PC-3 (cell line): ENCODE results near the gene GTF3C5. TPM values are rescaled to one million over a fixed set of nuclear protein-coding genes. Genes with fewer than 3 reads are reported as not detected.
"Not testable (repeated sequence)": the region's sequence is repeated elsewhere in the genome, so short reads cannot be mapped to it uniquely, and the experiment has no call there.

Source experiments
- ATAC-seq: fragments of 200-7000 bp; cut with Tn5 transposase; 2 replicates; pipeline ENCODE4 v1.9.1; 2020; ENCODE audit warnings: mild to moderate bottlenecking, moderate library complexity
- BruUV-seq: library from RNA; stranded (reverse); fragments of 400-500 nt; replicated peaks from 2 replicates; lab custom pipeline; 2021; lab: Mats Ljungman, UMichigan
- CTCF ChIA-PET: fragments of 300-600 bp; sonication (Branson Sonifier 250); formaldehyde crosslinking; loops from one replicate; lab custom pipeline; 2022; ENCODE audit warnings: antibody characterized with exemption; lab: Charles Lee
- POLR2A ChIA-PET: fragments of 300-600 bp; sonication (Branson Sonifier 250); formaldehyde crosslinking; loops from one replicate; lab custom pipeline; 2022; ENCODE audit warnings: antibody characterized with exemption; ENCODE audit not compliant: unreplicated experiment; lab: Charles Lee
- DNase-seq: peaks from one replicate; pipeline ENCODE4 v3.0.0-alpha.2; 2015
- H2AFZ ChIP-seq: fragments of 300-600 bp; sonication (generic); 2 replicates; pipeline ENCODE4 v1.6.0; 2016; ENCODE audit warnings: antibody characterized with exemption, low read length
- H3F3A ChIP-seq: fragments of 300-600 bp; sonication (generic); one replicate; pipeline ENCODE4 v1.6.0; 2017; ENCODE audit warnings: antibody characterized with exemption, low read length, control low read depth, mild to moderate bottlenecking; ENCODE audit not compliant: unreplicated experiment
- H3K27ac ChIP-seq: fragments of 300-600 bp; sonication (generic); 2 replicates; pipeline ENCODE4 v1.5.1; 2016; ENCODE audit warnings: mild to moderate bottlenecking, low read length
- H3K27me3 ChIP-seq: fragments of 300-600 bp; sonication (generic); 2 replicates; pipeline ENCODE4 v1.6.1; 2016; ENCODE audit warnings: low read length, mixed read lengths
- H3K36me3 ChIP-seq: fragments of 300-600 bp; sonication (generic); 2 replicates; pipeline ENCODE4 v1.6.1; 2016; ENCODE audit warnings: low read depth, mixed run types, low read length, mixed read lengths
- H3K4me1 ChIP-seq: fragments of 300-600 bp; sonication (generic); 2 replicates; pipeline ENCODE4 v1.5.1; 2016; ENCODE audit warnings: low read length; ENCODE audit not compliant: insufficient read depth
- H3K4me2 ChIP-seq: fragments of 300-600 bp; sonication (generic); 2 replicates; pipeline ENCODE4 v1.6.0; 2016; ENCODE audit warnings: low read length
- H3K4me3 ChIP-seq: fragments of 300-600 bp; sonication (generic); 2 replicates; pipeline ENCODE4 v1.5.1; 2016; ENCODE audit warnings: mild to moderate bottlenecking, low read length, mixed read lengths
- H3K79me2 ChIP-seq: fragments of 300-600 bp; sonication (generic); 2 replicates; pipeline ENCODE4 v1.6.1; 2017; ENCODE audit warnings: low read length, mixed read lengths
- H3K9ac ChIP-seq: fragments of 300-600 bp; sonication (generic); 2 replicates; pipeline ENCODE4 v1.6.0; 2016; ENCODE audit warnings: mild to moderate bottlenecking, low read length
- H3K9me2 ChIP-seq: fragments of 300-600 bp; sonication (generic); replicated peaks from 2 replicates; pipeline ENCODE4 v1.6.1; 2016; ENCODE audit warnings: mixed run types, low read length, mixed read lengths
- H3K9me3 ChIP-seq: fragments of 300-600 bp; sonication (generic); 2 replicates; pipeline ENCODE4 v1.6.1; 2016; ENCODE audit warnings: low read length, mixed read lengths
- H4K20me1 ChIP-seq: fragments of 300-600 bp; sonication (generic); 2 replicates; pipeline ENCODE4 v1.6.1; 2016; ENCODE audit warnings: low read length, mixed read lengths
- EZH2 ChIP-seq: fragments of 300-600 bp; sonication (generic); IDR thresholded peaks from one replicate; pipeline ENCODE4 v1.6.1; 2017; ENCODE audit warnings: antibody characterized with exemption, mild to moderate bottlenecking, low read length; ENCODE audit not compliant: unreplicated experiment
- EZH2phosphoT487 ChIP-seq: fragments of 300-600 bp; sonication (generic); IDR thresholded peaks from 2 replicates; pipeline ENCODE4 v1.6.1; 2018; ENCODE audit warnings: mild to moderate bottlenecking, antibody characterized with exemption, low read length, borderline replicate concordance
- intact Hi-C: fragments of 100-400 bp; cut with micrococcal nuclease; formaldehyde crosslinking; loops from 2 replicates; pipeline ENCODE4 v1.9.0; 2023
- total RNA-seq: library from RNA; depleted of rRNA; stranded (reverse); fragments of >200 nt; gene quantifications from 2 replicates; pipeline ENCODE4 v1.2.3, GENCODE V29; 2014
- TF ChIP-seq, protein P1 (sequence below): fragments of 300-600 bp; sonication (generic); conservative IDR thresholded peaks from 2 replicates; pipeline ENCODE4 v1.5.1; 2017; ENCODE audit warnings: antibody characterized with exemption, low read depth, mild to moderate bottlenecking, low read length

GTF3C5 gene
- total RNA-seq, 1 experiment from 2014 or later = 78.5 TPM

DNA sequence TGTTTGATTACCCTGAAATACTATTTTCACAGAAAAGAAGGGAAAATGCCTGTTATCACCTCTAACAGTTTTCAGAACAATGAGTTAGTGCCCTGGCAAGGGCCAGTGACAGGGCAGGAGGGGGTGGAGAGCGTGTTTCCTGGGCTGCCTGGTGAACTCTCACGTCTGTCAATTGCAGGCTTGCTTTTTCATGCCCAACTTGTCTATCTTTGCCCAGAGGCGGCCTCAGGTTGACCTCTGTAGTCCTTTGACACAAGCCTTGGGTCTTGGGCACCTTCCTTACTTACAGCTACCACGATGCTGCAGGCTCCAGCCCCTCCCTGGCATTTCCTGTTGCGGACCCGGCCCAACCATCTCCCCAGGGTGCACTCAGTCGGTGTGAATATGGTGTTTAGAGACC is 28.8 kb downstream of the GTF3C5 start:
- DNase-seq = no peak
- Histone ChIP-seq H3K79me2 (no peaks in the 10 kb centered on the region), H3K9me3 (no peaks in the 10 kb centered on the region), H3K9me2 (no peaks in the 10 kb centered on the region), H3K4me1 (no peaks in the 10 kb centered on the region), H3K36me3 (peaks cover 3% of the 10 kb centered on the region; the same call in 1 of the 2 replicates), H2AFZ (no peak overlapping the region), H3K27me3 (no peaks in the 10 kb centered on the region), H3K4me3 (no peak overlapping the region), H3F3A (no peaks in the 10 kb centered on the region), H3K27ac (no peak overlapping the region), H3K9ac (no peak overlapping the region), H3K4me2 (no peak overlapping the region), H4K20me1 (no peaks in the 10 kb centered on the region)
- intact Hi-C loops = no loop called here
- TF ChIP-seq EZH2phosphoT487 (no peak), EZH2 (no peak)
- TF ChIP-seq, protein P1, sequence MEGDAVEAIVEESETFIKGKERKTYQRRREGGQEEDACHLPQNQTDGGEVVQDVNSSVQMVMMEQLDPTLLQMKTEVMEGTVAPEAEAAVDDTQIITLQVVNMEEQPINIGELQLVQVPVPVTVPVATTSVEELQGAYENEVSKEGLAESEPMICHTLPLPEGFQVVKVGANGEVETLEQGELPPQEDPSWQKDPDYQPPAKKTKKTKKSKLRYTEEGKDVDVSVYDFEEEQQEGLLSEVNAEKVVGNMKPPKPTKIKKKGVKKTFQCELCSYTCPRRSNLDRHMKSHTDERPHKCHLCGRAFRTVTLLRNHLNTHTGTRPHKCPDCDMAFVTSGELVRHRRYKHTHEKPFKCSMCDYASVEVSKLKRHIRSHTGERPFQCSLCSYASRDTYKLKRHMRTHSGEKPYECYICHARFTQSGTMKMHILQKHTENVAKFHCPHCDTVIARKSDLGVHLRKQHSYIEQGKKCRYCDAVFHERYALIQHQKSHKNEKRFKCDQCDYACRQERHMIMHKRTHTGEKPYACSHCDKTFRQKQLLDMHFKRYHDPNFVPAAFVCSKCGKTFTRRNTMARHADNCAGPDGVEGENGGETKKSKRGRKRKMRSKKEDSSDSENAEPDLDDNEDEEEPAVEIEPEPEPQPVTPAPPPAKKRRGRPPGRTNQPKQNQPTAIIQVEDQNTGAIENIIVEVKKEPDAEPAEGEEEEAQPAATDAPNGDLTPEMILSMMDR = no peak
- ChIA-PET POLR2A (no interaction called here), CTCF (no interaction called here)
- no TSS peak for BruUV-seq
- no peak for ATAC-seq

DNA sequence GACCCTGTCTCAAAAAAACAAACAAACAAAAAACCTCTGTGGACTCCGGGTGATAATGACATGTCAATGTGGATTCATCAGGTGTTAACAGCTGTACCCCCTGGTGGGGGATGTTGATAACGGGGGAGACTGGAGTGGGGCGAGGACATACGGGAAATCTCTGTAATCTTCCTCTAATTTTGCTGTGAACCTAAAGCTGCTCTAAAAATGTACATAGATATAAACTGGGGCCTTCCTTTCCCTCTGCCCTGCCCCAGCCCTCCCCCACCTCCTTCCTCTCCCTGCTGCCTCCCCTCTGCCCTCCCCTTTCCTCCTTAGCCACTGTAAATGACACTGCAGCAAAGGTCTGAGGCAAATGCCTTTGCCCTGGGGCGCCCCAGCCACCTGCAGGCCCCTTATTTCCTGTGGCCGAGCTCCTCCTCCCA is 29.6 kb downstream of the GTF3C5 start:
- Histone ChIP-seq H3K4me2 (no peak overlapping the region), H3K4me3 (no peak overlapping the region), H3F3A (no peaks in the 10 kb centered on the region), H4K20me1 (no peaks in the 10 kb centered on the region), H3K79me2 (no peaks in the 10 kb centered on the region), H3K4me1 (no peaks in the 10 kb centered on the region), H3K9me3 (no peaks in the 10 kb centered on the region), H2AFZ (no peak overlapping the region), H3K27me3 (no peaks in the 10 kb centered on the region), H3K9me2 (no peaks in the 10 kb centered on the region), H3K36me3 (peaks cover 3% of the 10 kb centered on the region; the same call in 1 of the 2 replicates), H3K27ac (no peak overlapping the region), H3K9ac (no peak overlapping the region)
- CTCF ChIA-PET = no interaction called here
- DNase-seq (no peak), ATAC-seq (no peak)
- intact Hi-C loops = no loop called here
- no TSS peak for BruUV-seq
- POLR2A ChIA-PET = no interaction called here
- TF ChIP-seq EZH2 (no peak), EZH2phosphoT487 (no peak)
- TF ChIP-seq, protein P1 = no peak

DNA sequence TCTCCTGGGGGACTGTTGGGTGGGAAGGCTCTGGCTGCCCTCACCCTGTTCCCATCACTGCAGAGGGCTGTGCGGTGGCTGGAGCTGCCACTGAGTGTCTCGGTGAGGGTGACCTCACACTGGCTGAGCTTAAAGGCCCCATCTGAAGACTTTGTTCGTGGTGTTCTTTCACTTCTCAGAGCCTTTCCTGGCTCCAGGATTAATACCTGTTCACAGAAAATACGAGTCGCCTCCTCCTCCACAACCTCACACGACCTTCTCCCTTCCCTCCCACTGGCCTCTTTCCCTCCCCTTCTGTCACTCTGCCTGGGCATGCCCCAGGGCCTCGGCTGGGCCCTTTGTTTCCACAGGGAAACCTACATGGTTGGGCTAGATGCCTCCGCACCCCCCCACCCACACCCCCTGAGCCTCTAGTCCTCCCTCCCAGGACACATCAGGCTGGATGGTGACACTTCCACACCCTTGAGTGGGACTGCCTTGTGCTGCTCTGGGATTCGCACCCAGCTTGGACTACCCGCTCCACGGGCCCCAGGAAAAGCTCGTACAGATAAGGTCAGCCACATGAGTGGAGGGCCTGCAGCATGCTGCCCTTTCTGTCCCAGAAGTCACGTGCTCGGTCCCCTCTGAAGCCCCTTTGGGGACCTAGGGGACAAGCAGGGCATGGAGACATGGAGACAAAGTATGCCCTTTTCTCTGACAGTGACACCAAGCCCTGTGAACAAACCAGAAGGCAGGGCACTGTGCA is 30.4 kb downstream of the GTF3C5 start:
- H4K20me1 ChIP-seq, BruUV-seq, H3K27me3 ChIP-seq, H3K79me2 ChIP-seq, H3K9me3 ChIP-seq, H3K9me2 ChIP-seq, H3K4me1 ChIP-seq, H3K4me3 ChIP-seq, H2AFZ ChIP-seq, ATAC-seq, H3K4me2 ChIP-seq, H3F3A ChIP-seq, POLR2A ChIA-PET, H3K27ac ChIP-seq, H3K36me3 ChIP-seq, DNase-seq, intact Hi-C loops, H3K9ac ChIP-seq, CTCF ChIA-PET: not testable (repeated sequence)

DNA sequence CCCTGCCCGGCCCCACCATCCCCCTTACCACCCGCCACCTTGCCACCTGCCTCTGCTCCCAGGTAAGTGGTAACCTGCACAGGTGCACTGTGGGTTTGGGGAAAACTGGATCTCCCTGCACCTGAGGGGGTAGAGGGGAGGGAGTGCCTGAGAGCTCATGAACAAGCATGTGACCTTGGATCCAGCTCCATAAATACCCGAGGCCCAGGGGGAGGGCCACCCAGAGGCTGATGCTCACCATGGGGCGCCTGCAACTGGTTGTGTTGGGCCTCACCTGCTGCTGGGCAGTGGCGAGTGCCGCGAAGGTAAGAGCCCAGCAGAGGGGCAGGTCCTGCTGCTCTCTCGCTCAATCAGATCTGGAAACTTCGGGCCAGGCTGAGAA is 31.0 kb downstream of the GTF3C5 start, which contains the start of gene CEL:
CEL (plus strand) TSS at position 218 of the 382 bp plus-strand sequence; CDS start at position 240, 22 bp downstream.
- H2AFZ ChIP-seq, H3F3A ChIP-seq, POLR2A ChIA-PET, BruUV-seq, H3K27me3 ChIP-seq, H3K4me2 ChIP-seq, H3K4me1 ChIP-seq, H3K36me3 ChIP-seq, H3K9me2 ChIP-seq, ATAC-seq, CTCF ChIA-PET, H4K20me1 ChIP-seq, H3K79me2 ChIP-seq, DNase-seq, H3K4me3 ChIP-seq, intact Hi-C loops, H3K9me3 ChIP-seq, H3K9ac ChIP-seq, H3K27ac ChIP-seq: not testable (repeated sequence)

DNA sequence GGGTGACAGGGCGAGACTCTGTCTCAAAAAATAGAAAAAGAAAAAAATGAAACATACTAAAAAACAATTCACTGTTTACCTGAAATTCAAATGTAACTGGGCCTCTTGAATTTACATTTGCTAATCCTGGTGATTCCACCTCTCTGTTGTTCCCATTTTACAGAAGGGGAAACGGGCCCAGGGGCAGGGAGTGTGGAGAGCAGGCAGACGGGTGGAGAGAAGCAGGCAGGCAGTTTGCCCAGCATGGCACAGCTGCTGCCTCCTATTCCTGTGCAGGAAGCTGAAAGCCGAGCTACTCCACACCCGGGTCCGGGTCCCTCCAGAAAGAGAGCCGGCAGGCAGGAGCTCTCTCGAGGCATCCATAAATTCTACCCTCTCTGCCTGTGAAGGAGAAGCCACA is 31.8 kb downstream of the GTF3C5 start:
- DNase-seq, H3K9me3 ChIP-seq, H3K79me2 ChIP-seq, H3K9ac ChIP-seq, H3K36me3 ChIP-seq, H4K20me1 ChIP-seq, POLR2A ChIA-PET, H3K4me2 ChIP-seq, H3K4me3 ChIP-seq, H3F3A ChIP-seq, BruUV-seq, H3K27me3 ChIP-seq, ATAC-seq, H3K9me2 ChIP-seq, H2AFZ ChIP-seq, intact Hi-C loops, H3K27ac ChIP-seq, CTCF ChIA-PET, H3K4me1 ChIP-seq: not testable (repeated sequence)
